Astrocyte (in vitro differentiated cells and primary cell): ENCODE measurements around the gene SARDH. TPM values are rescaled to one million over a fixed set of nuclear protein-coding genes. Genes with fewer than 3 reads are reported as not detected.
A peak's percentile ranks its signal among the peaks of the same experiment; 100 is the strongest.

Experiments used
- DNase-seq: peaks from one replicate; pipeline ENCODE4 v3.0.0-alpha.2; 2010; ENCODE audit warnings: low read depth
- FAIRE-seq: peaks from 2 replicates; lab custom pipeline; 2011; peaks lifted over from hg19 to GRCh38; lab: Jason Lieb, UNC
- H2AFZ ChIP-seq: 2 replicates; pipeline ENCODE4 v1.6.0; 2012; ENCODE audit warnings: low read depth, low read length, inconsistent platforms
- H3K27ac ChIP-seq: 2 replicates; pipeline ENCODE4 v1.5.1; 2011; ENCODE audit warnings: low read depth, low read length, inconsistent platforms
- H3K27me3 ChIP-seq: 2 replicates; pipeline ENCODE4 v1.6.0; 2011; ENCODE audit warnings: low read length, inconsistent platforms; ENCODE audit not compliant: insufficient read depth
- H3K36me3 ChIP-seq: 2 replicates; pipeline ENCODE4 v1.5.1; 2011; ENCODE audit warnings: low read length, inconsistent platforms; ENCODE audit not compliant: insufficient read depth
- H3K4me1 ChIP-seq: 2 replicates; pipeline ENCODE4 v1.5.1; 2011; ENCODE audit warnings: low read length, inconsistent platforms; ENCODE audit not compliant: insufficient read depth
- H3K4me2 ChIP-seq: 2 replicates; pipeline ENCODE4 v1.6.0; 2012; ENCODE audit warnings: low read length, inconsistent platforms
- H3K4me3 ChIP-seq: 2 replicates; pipeline ENCODE4 v1.5.1; 2011; ENCODE audit warnings: low read depth, mild to moderate bottlenecking, low read length, inconsistent platforms; ENCODE audit not compliant: insufficient read depth
- H3K79me2 ChIP-seq: 2 replicates; pipeline ENCODE4 v1.6.0; 2012; ENCODE audit warnings: mild to moderate bottlenecking, low read length, inconsistent platforms; ENCODE audit not compliant: insufficient read depth
- H3K9ac ChIP-seq: 2 replicates; pipeline ENCODE4 v1.6.0; 2012; ENCODE audit warnings: mild to moderate bottlenecking, low read length, inconsistent platforms
- H3K9me3 ChIP-seq: 2 replicates; pipeline ENCODE4 v1.5.1; 2012; ENCODE audit warnings: low read depth, mild to moderate bottlenecking, low read length, inconsistent platforms; ENCODE audit not compliant: insufficient read depth
- H4K20me1 ChIP-seq: 2 replicates; pipeline ENCODE4 v1.6.0; 2012; ENCODE audit warnings: low read length, inconsistent platforms; ENCODE audit not compliant: insufficient read depth
- H3K27ac Mint-ChIP-seq: one replicate; pipeline ENCODE4 v1.8.0; 2021; ENCODE audit warnings: mild to moderate bottlenecking, mixed read lengths; ENCODE audit not compliant: unreplicated experiment
- H3K27me3 Mint-ChIP-seq: one replicate; pipeline ENCODE4 v1.8.0; 2021; ENCODE audit warnings: low read depth, mixed read lengths; ENCODE audit not compliant: unreplicated experiment
- H3K36me3 Mint-ChIP-seq: one replicate; pipeline ENCODE4 v1.8.0; 2021; ENCODE audit warnings: low read depth, mixed read lengths; ENCODE audit not compliant: unreplicated experiment
- H3K4me1 Mint-ChIP-seq: one replicate; pipeline ENCODE4 v1.8.0; 2021; ENCODE audit warnings: low read depth, mixed read lengths; ENCODE audit not compliant: unreplicated experiment
- H3K4me3 Mint-ChIP-seq: one replicate; pipeline ENCODE4 v1.8.0; 2021; ENCODE audit warnings: mild to moderate bottlenecking, moderate library complexity, mixed read lengths; ENCODE audit not compliant: unreplicated experiment
- H3K9me3 Mint-ChIP-seq: one replicate; pipeline ENCODE4 v1.8.0; 2021; ENCODE audit warnings: mild to moderate bottlenecking, mixed read lengths; ENCODE audit not compliant: unreplicated experiment
- EZH2 ChIP-seq: IDR thresholded peaks from 2 replicates; pipeline ENCODE4 v1.6.1; 2012; ENCODE audit warnings: mild to moderate bottlenecking, low read length, inconsistent platforms; ENCODE audit not compliant: insufficient read depth
- total RNA-seq: library from RNA; stranded (reverse); gene quantifications from 2 replicates; pipeline ENCODE4 v1.2.1, GENCODE V29; 2021
- TF ChIP-seq, protein P1 (sequence below): IDR thresholded peaks from 2 replicates; pipeline ENCODE4 v1.5.1; 2011; ENCODE audit warnings: low read depth, mild to moderate bottlenecking, inconsistent platforms, low read length, moderate library complexity; ENCODE audit not compliant: insufficient read depth

SARDH gene
- total RNA-seq, 1 donor from 2014 or later: 2.8 TPM

DNA sequence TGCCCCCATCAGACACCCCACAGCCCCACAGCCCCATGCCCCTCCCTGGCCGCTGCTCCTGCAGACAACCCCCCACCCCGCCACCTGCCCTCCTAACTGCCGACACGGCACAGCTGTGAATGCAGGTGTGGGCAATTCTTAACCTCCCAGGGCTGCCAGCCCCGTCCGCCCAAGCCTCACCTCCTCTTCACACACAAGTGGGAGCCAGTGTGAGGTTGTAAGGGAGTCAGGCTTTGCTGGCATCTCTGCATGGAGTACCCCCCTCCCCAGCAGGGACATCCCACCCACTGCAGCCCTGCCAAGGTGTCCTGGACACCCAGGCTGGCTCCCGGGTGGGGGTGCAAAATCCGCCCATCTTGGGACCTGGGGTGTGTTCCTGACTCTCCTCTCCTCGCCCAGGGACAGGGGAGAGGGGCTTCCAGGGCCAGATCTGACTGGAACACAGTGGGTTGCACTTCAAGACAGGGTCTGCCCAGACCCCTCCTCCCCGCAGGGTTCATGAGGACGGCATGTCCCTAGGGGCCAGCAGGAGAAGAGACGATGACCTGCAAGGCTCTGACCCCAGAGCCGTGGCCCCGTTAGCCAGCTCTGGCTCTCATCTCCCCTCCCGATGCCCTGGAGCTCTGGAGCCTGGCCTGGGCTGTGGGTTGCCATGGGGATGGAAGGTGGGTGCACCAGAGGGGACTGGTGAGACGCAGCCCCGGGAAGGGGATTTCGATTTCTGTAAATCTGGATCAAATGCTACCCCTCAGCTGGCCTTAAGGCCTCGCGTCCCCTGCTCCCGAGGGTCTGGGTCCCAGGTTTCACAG, 34.4 kb downstream of the SARDH start:
- no peak for TF ChIP-seq EZH2
- TF ChIP-seq, protein P1, sequence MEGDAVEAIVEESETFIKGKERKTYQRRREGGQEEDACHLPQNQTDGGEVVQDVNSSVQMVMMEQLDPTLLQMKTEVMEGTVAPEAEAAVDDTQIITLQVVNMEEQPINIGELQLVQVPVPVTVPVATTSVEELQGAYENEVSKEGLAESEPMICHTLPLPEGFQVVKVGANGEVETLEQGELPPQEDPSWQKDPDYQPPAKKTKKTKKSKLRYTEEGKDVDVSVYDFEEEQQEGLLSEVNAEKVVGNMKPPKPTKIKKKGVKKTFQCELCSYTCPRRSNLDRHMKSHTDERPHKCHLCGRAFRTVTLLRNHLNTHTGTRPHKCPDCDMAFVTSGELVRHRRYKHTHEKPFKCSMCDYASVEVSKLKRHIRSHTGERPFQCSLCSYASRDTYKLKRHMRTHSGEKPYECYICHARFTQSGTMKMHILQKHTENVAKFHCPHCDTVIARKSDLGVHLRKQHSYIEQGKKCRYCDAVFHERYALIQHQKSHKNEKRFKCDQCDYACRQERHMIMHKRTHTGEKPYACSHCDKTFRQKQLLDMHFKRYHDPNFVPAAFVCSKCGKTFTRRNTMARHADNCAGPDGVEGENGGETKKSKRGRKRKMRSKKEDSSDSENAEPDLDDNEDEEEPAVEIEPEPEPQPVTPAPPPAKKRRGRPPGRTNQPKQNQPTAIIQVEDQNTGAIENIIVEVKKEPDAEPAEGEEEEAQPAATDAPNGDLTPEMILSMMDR: no peak
- H3K9me3 ChIP-seq: no peaks in the 10 kb centered on the region
- H2AFZ ChIP-seq: no peak overlapping the region
- H3K36me3 Mint-ChIP-seq: no peaks in the 10 kb centered on the region
- no peak overlapping the region for H3K4me2 ChIP-seq
- no peak overlapping the region for H3K27ac ChIP-seq
- H3K4me3 ChIP-seq: no peak overlapping the region
- no peaks in the 10 kb centered on the region for H3K79me2 ChIP-seq
- no peaks in the 10 kb centered on the region for H3K36me3 ChIP-seq
- H3K9me3 Mint-ChIP-seq: no peaks in the 10 kb centered on the region
- DNase-seq (no peak), FAIRE-seq (no peak)
- H3K27me3 Mint-ChIP-seq: peaks cover 23% of the 10 kb centered on the region
- no peak overlapping the region for H3K9ac ChIP-seq
- H3K4me1 ChIP-seq: peaks cover 29% of the 10 kb centered on the region
- no peak overlapping the region for H3K27ac Mint-ChIP-seq
- no peaks in the 10 kb centered on the region for H4K20me1 ChIP-seq
- no peak overlapping the region for H3K4me3 Mint-ChIP-seq
- H3K4me1 Mint-ChIP-seq: peaks cover 7% of the 10 kb centered on the region
- H3K27me3 ChIP-seq: no peaks in the 10 kb centered on the region

DNA sequence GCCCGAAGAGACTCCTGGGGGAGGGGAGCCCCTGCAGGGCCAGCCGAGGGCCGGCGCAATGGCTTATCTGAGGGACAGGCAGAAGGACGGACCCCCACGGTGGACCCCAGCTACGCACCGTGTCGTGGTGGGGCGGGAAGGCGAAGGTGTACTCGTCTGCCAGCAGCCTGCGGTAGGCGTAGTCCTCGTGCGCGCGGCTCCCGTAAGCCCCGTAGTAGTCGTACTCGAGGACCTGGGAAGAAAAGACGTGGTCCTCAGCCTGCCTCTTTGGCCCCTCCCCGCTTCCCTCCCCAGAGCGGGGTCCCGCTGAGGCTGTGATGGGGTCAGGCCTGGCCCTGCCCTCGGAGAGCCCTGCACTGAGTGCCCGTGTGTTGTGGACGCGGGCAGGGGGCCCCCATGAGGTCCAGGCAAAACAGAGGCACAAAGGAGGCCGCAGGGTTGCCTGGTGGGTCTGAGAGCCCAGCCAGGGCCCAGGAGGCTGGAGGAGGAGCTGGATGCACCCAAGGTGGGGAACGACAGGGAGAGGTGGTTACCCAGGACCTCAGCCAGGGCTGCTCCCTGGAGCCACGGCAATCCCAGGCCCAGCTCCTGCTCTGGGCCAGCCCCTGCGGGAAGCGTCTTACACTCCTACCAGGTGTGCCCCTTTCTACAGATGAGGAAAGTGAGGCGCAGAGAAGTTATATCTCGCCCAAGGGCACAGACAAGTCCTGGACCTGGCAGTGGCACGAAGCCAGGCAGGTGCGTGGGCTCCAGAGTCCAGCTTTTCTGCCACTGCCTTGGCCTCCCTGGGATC, 35.2 kb downstream of the SARDH start:
- H3K4me3 ChIP-seq: no peak overlapping the region
- no peak for DNase-seq
- peak overlapping the region; percentile 63 for H3K9ac ChIP-seq

More for the DNA sequence above, 35.2 kb downstream of the SARDH start:
- FAIRE-seq: no peak
- Histone ChIP-seq H3K4me2 (peak overlapping the region; percentile 83), H2AFZ (peak overlapping the region; percentile 96), H3K36me3 (no peaks in the 10 kb centered on the region), H3K4me1 (peaks cover 29% of the 10 kb centered on the region), H3K27me3 (no peaks in the 10 kb centered on the region), H3K27ac (no peak overlapping the region), H3K79me2 (no peaks in the 10 kb centered on the region), H4K20me1 (no peaks in the 10 kb centered on the region), H3K9me3 (no peaks in the 10 kb centered on the region)
- H3K27ac Mint-ChIP-seq: no peak overlapping the region
- peaks cover 7% of the 10 kb centered on the region for H3K4me1 Mint-ChIP-seq
- no peaks in the 10 kb centered on the region for H3K9me3 Mint-ChIP-seq
- H3K36me3 Mint-ChIP-seq: peaks cover 2% of the 10 kb centered on the region
- TF ChIP-seq, protein P1: no peak
- no peak for TF ChIP-seq EZH2
- H3K27me3 Mint-ChIP-seq: peaks cover 24% of the 10 kb centered on the region
- no peak overlapping the region for H3K4me3 Mint-ChIP-seq
